SK-N-MC (cell line): ENCODE results near the gene TSPAN4.

Source experiments
- DNase-seq: peaks from one replicate; pipeline ENCODE4 v3.0.0-alpha.2; 2011; ENCODE audit warnings: low read depth, low spot score
- H3K27ac ChIP-seq: fragments of 200-600 bp; sonication (generic); 2 replicates; pipeline ENCODE4 v1.5.1; 2016; ENCODE audit warnings: mixed run types
- H3K36me3 ChIP-seq: fragments of 200-600 bp; sonication (generic); 2 replicates; pipeline ENCODE4 v1.6.1; 2017; ENCODE audit warnings: antibody characterized with exemption, low read length, mixed read lengths; ENCODE audit not compliant: insufficient read depth
- H3K4me3 ChIP-seq: fragments of 200-600 bp; sonication (generic); 2 replicates; pipeline ENCODE4 v1.5.1; 2016
- H3K9ac ChIP-seq: fragments of 200-600 bp; sonication (generic); 2 replicates; pipeline ENCODE4 v1.8.0; 2017; ENCODE audit warnings: mixed run types, mixed read lengths; ENCODE audit not compliant: insufficient read length
- H3K9me3 ChIP-seq: fragments of 200-600 bp; sonication (generic); 2 replicates; pipeline ENCODE4 v1.6.1; 2017; ENCODE audit warnings: low read depth, mild to moderate bottlenecking, antibody characterized with exemption, low read length, moderate library complexity, mixed read lengths
- EZH2 ChIP-seq: fragments of 200-600 bp; sonication (generic); IDR thresholded peaks from one replicate; pipeline ENCODE4 v1.6.1; 2017; ENCODE audit warnings: antibody characterized with exemption
- FOXP2 ChIP-seq: optimal IDR thresholded peaks from 2 replicates; pipeline ENCODE3; 2011; ENCODE audit warnings: mild to moderate bottlenecking, moderate library complexity; ENCODE audit not compliant: insufficient read depth; ENCODE audit errors: extremely low read length, control extremely low read depth
- POLR2AphosphoS5 ChIP-seq: IDR thresholded peaks from 2 replicates; pipeline ENCODE4 v1.6.1; 2012; ENCODE audit warnings: mild to moderate bottlenecking, low read depth, low read length, borderline replicate concordance

The TSPAN4 gene

DNA sequence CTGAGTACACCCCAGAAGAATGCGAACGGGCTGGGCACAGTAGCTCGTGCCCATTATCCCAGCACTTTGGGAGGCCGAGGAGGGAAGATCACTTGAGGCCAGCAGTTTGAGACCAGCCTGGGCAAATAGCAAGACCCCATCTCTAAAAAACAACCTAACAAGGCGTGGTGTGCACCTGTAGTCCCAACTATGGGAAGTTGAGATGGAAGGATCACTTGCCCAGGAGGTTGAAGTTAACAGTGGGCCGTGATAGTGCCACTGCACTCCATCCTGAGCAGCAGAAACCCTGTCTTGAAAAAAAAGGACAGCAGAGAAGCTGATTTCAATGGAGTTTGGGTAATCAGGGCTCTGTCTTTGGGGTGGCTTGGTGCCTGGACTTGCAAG is 29.6 kb upstream of the TSPAN4 start:
- Histone ChIP-seq H3K27ac (0 out of 2 replicates have a peak overlapping the region, but pooled peaks have one; percentile 36), H3K9ac (no peak overlapping the region), H3K9me3 (no peaks in the 10 kb centered on the region), H3K4me3 (no peak overlapping the region), H3K36me3 (peaks cover 39% of the 10 kb centered on the region)
- no peak for DNase-seq
- TF ChIP-seq EZH2: no peak
- no peak for TF ChIP-seq FOXP2
- TF ChIP-seq POLR2AphosphoS5: no peak

DNA sequence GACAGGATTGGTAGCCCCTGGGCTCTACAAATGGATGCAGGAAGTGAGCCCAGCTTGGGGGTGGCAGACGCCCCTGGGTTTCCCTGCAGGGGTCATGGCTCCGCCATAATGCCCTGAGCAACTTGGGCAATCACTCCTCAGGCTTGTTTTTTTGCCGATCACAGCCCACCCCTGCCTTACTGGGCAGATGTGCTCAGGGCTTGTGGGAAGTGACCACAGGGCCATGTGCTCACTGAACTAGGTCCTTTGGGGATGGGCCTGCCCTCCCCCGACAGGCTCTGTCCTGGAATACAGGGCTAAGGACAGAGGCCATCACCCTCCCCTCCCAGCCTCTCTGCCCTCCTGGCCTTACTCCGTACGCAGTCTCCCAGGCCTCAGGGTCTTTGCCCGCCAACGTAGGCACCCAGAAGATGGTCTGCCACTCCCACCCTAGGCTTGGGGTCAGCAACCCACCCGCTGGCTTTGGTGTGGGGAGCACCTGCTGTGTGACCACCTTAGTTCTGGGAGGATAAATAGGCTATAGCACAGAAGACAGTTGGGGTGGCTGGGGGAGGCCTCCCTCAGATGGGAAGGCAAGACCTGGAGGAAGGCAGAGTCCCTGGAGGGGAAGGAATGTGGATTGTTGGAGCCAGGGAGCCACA is 29.1 kb upstream of the TSPAN4 start:
- H3K9ac ChIP-seq: no peak overlapping the region
- H3K4me3 ChIP-seq: no peak overlapping the region
- 0 out of 2 replicates have a peak overlapping the region, but pooled peaks have one; percentile 36 for H3K27ac ChIP-seq
- peaks cover 39% of the 10 kb centered on the region for H3K36me3 ChIP-seq
- TF ChIP-seq FOXP2 (no peak), POLR2AphosphoS5 (peak; percentile 55), EZH2 (no peak)
- no peak for DNase-seq
- no peaks in the 10 kb centered on the region for H3K9me3 ChIP-seq

DNA sequence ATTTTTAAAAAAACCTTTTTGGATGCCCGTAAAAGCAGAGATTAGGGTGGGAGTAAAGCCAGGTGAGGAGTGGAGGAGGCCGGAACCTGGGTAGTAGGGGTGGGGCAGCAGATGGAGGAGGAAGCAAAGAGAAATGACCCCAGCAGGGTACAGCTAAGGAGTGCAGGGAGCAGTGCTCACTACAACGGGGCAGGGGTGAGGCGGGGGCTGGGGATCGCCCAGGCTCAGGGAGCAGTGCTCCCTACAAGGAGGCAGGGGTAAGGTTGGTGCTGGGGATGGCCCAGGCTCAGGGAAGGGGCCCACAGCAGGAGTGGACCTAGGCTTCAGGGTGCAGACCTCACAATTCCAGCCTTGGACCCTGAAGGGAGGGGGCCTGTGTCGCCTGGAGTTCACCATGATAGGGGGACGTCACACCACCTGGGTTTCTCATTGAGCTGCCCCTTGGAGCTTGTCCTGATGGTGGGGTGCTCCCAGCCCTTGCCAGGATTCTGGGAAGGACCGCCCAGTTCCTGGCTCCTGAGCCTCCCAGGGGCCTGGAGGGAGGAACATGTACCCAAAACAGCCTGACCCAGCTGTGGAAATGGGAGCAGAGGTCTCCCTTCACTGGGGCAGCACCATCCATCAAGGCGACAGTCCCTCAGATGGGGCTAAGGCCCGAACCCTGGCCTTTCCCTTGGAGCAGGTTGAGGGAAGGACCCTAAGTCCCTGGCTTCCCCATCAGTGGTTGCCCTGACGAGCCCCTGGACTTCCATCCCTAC is 26.8 kb upstream of the TSPAN4 start:
- H3K9ac ChIP-seq: no peak overlapping the region
- H3K36me3 ChIP-seq: peaks cover 33% of the 10 kb centered on the region
- H3K4me3 ChIP-seq: no peak overlapping the region
- H3K9me3 ChIP-seq: no peaks in the 10 kb centered on the region
- 0 out of 2 replicates have a peak overlapping the region, but pooled peaks have one; percentile 19 for H3K27ac ChIP-seq
- no peak for DNase-seq
- TF ChIP-seq FOXP2 (no peak), POLR2AphosphoS5 (peak; percentile 64; the same call in 1 of the 2 replicates)

DNA sequence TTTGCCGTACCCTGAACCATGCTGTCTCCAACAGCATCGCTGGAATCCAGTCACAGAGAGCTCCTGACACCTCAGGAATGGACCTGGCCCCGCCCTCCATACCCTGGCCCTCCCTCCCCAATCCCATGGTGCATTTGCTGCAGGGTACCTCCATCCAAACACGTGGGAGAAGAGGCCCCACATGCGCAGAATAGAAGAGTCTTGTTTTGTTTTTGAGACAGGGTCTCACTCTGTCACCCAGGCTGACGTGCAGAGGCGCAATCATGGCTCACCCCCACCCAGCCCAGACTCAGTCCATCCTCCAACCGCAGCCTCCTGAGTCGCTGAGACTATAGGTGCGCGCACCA is 26.2 kb upstream of the TSPAN4 start:
- Histone ChIP-seq H3K4me3 (no peak overlapping the region), H3K9ac (no peak overlapping the region), H3K36me3 (peaks cover 27% of the 10 kb centered on the region), H3K27ac (no peak overlapping the region), H3K9me3 (no peaks in the 10 kb centered on the region)
- TF ChIP-seq POLR2AphosphoS5 (0 out of 2 replicates have a peak, but pooled peaks have one; percentile 19), EZH2 (no peak)
- no peak for DNase-seq

DNA sequence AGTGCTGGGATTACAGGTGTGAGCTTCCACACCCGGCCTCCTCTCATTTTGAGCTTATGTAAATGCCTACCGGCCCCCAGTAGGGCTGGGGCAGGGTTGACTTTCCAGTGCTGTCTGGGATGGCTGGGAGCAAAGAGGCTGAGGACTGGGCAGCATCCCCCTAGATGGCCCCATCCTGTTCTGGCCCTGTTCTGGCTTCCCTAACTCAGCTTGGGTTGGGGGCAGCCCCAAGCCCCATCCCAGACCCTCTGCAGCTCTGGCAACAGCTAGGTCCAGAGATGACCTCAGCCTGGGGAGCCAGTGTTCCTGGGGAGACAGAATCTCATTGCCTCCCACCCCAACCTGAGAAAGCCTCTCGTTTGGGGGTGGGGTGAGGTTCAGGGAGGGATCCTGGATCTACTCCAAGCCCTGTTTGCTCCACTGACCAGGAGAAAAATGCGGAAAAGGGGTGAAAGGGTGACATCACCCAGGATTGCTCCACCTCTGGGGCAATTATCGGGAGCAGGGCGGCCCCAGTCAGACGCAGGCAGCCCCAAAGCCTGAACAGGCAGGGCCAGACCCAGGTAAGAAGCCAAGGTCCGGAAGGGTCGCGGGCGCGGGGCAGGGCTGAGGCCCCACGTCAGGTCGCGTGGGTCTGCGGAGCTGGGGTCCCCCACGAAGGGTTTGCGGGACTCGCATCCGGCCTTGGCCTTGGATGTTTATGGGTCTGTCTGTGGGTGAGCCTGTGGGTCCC is 24.1 kb upstream of the TSPAN4 start, which contains the start of gene PNPLA2:
Gene PNPLA2, plus strand, starts transcription at position 519 of the 733 bp plus-strand sequence. CDS start 805 bp downstream, outside the sequence.
- no peak within 1 kb of the TSS for H3K27ac ChIP-seq
- peak within 1 kb of the TSS; percentile 88 for H3K4me3 ChIP-seq
- H3K9ac ChIP-seq: peak within 1 kb of the TSS; percentile 83
- DNase-seq: no peak
- no peaks in the 10 kb centered on the region for H3K9me3 ChIP-seq
- peaks cover 5% of the 10 kb centered on the region for H3K36me3 ChIP-seq
- no peak for TF ChIP-seq FOXP2
- no peak for TF ChIP-seq EZH2
- no peak for TF ChIP-seq POLR2AphosphoS5

DNA sequence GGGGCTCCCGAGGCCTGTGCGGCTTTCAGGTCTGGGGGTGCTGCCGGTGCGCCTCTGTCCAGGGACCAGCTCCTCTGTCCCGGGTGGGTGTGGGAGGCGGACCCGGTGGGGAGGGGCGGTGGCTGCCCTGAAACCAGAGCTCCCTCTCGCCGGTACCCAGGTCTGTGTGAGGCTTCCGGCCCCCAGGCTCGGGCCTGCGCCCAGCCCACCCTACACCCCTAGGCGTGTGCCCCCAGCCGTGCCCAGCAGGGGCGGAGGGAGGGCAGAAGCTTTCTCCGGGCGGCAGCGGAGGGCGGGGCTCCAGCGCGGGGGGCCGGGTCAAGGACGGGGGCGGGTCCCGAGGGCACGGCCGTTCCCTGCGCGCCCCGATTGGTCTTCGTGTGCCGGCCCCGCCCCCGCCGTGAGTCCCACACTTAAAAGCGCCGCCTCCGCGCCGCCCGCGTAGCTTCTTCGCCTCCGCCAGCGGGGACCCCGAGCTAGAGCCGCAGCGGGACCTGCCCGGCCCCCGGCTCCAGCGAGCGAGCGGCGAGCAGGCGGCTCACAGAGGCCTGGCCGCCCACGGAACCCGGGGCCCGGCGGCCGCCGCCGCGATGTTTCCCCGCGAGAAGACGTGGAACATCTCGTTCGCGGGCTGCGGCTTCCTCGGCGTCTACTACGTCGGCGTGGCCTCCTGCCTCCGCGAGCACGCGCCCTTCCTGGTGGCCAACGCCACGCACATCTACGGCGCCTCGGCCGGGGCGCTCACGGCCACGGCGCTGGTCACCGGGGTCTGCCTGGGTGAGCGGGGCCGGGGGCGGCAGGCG is 23.3 kb upstream of the TSPAN4 start:
- TF ChIP-seq FOXP2 (peak; percentile 17), POLR2AphosphoS5 (peak; percentile 95), EZH2 (no peak)
- no peak for DNase-seq
- Histone ChIP-seq H3K36me3 (no peaks in the 10 kb centered on the region; the same call in 1 of the 2 replicates), H3K9me3 (no peaks in the 10 kb centered on the region), H3K4me3 (peak overlapping the region; percentile 88), H3K9ac (peak overlapping the region; percentile 83), H3K27ac (no peak overlapping the region)

DNA sequence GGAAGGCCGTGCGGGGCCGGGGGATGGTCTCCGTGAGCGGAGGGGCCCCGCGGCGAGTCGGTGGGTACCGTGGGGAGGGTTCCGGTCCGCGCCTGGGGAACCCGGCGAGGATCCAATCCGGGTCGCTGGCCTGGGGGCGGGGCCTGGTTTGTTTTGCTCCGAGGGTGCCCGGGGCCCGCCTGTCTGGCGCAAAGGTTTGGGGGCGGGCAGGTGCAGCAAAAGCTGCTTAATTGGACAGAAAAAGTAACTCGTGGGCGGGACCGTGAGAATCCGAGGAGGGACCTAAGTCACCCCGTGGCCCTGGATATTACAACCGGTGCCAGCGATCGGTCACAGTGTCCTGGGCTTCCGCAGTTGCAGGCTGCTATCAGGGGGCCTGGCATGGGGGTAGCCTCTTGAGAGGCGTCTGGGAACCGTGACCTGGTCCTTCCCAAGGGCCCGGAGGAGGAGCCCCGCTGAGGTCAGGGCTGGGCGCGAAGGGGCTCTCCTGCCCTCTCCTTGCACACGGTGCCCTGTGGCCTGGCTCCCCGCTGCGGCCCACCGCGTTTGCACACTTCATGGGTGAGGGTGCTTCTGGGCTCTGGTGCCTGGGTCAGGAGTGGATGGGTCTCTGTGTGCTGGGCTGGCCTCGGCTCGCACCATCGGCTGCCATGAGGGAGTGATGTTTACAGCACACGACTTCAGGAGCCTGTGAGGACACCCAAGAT is 22.6 kb upstream of the TSPAN4 start:
- DNase-seq: no peak
- TF ChIP-seq EZH2: no peak
- no peak for TF ChIP-seq FOXP2
- TF ChIP-seq POLR2AphosphoS5: no peak
- peak overlapping the region; percentile 88 for H3K4me3 ChIP-seq
- no peak overlapping the region for H3K27ac ChIP-seq
- H3K9ac ChIP-seq: peak overlapping the region; percentile 83
- no peaks in the 10 kb centered on the region for H3K9me3 ChIP-seq
- H3K36me3 ChIP-seq: no peaks in the 10 kb centered on the region; the same call in 1 of the 2 replicates
